Stimulated activated naive B cell treated with anti-CD40 and anti-IgM and Interleukin-4, amounts not matched to agents 10 μg/mL and 1 μg/mL and 100 μg/mL, for 72 hours (primary cell): ENCODE measurements around the gene CELF2.

Experiments used
- ATAC-seq, 2 donors: fragments of 150-1000 bp; cut with Tn5 transposase; replicated peaks; 2 replicates each; pipeline ENCODE4 v1.10.0; 2021; ENCODE audit warnings: moderate library complexity in 1 of 2
- DNase-seq: peaks from one replicate; pipeline ENCODE4 v3.0.0; 2021
- H3K27ac Mint-ChIP-seq: one replicate; pipeline ENCODE4 v1.8.0; 2022; ENCODE audit warnings: mild to moderate bottlenecking, mixed read lengths
- H3K27me3 Mint-ChIP-seq, 2 donors: one replicate each; pipeline ENCODE4 v1.8.0; 2022; ENCODE audit warnings: mixed read lengths in 2 of 2
- H3K36me3 Mint-ChIP-seq, 2 donors: one replicate each; pipeline ENCODE4 v1.8.0; 2022; ENCODE audit warnings: mixed read lengths in 2 of 2, mild to moderate bottlenecking in 1 of 2
- H3K4me1 Mint-ChIP-seq, 2 donors: one replicate each; pipeline ENCODE4 v1.8.0; 2022; ENCODE audit warnings: mixed read lengths in 2 of 2, mild to moderate bottlenecking in 1 of 2
- H3K4me3 Mint-ChIP-seq, 2 donors: one replicate each; pipeline ENCODE4 v1.8.0; 2022; ENCODE audit warnings: mild to moderate bottlenecking in 2 of 2, mixed read lengths in 2 of 2, moderate library complexity in 1 of 2
- H3K9me3 Mint-ChIP-seq, 2 donors: one replicate each; pipeline ENCODE4 v1.8.0; 2022; ENCODE audit warnings: mixed read lengths in 2 of 2, mild to moderate bottlenecking in 1 of 2

The CELF2 gene

GRCh38 chr10:11194859-11195586 lies 177.4 kb downstream of the CELF2 start:
- Mint-ChIP-seq H3K36me3 (peaks cover 74 to 90% of the 10 kb centered on the region in 2 donors), H3K27me3 (no peaks in the 10 kb centered on the region), H3K27ac (peak overlapping the region; percentile 98), H3K9me3 (peaks cover 0 to 2% of the 10 kb centered on the region in 2 donors), H3K4me3 (peak overlapping the region; percentile 46 to 77), H3K4me1 (peaks cover 77 to 99% of the 10 kb centered on the region in 2 donors)
- no peak for DNase-seq
- ATAC-seq = peak; percentile 64

- H3K4me1 Mint-ChIP-seq = peaks cover 82 to 99% of the 10 kb centered on the region in 2 donors
- no peaks in the 10 kb centered on the region for H3K27me3 Mint-ChIP-seq
- H3K27ac Mint-ChIP-seq = peak overlapping the region; percentile 98
- H3K36me3 Mint-ChIP-seq = peaks cover 77 to 91% of the 10 kb centered on the region in 2 donors
- ATAC-seq (no peak), DNase-seq (no peak)
- peak overlapping the region; percentile 77 to 83 for H3K4me3 Mint-ChIP-seq
- H3K9me3 Mint-ChIP-seq = peaks cover 0 to 2% of the 10 kb centered on the region in 2 donors
These were observed 178.0 kb downstream of the CELF2 start for GRCh38 chr10:11195623-11196022.

- Mint-ChIP-seq H3K4me1 (peaks cover 80 to 98% of the 10 kb centered on the region in 2 donors), H3K9me3 (peaks cover 2 to 4% of the 10 kb centered on the region in 2 donors), H3K4me3 (peak overlapping the region; percentile 74 to 82), H3K36me3 (peaks cover 78 to 91% of the 10 kb centered on the region in 2 donors), H3K27ac (peak overlapping the region; percentile 98), H3K27me3 (no peaks in the 10 kb centered on the region)
- peak; percentile 59 for DNase-seq
- ATAC-seq = peak; percentile 87 to 94
These were observed 179.6 kb downstream of the CELF2 start for GRCh38 chr10:11197266-11197712.

DNA sequence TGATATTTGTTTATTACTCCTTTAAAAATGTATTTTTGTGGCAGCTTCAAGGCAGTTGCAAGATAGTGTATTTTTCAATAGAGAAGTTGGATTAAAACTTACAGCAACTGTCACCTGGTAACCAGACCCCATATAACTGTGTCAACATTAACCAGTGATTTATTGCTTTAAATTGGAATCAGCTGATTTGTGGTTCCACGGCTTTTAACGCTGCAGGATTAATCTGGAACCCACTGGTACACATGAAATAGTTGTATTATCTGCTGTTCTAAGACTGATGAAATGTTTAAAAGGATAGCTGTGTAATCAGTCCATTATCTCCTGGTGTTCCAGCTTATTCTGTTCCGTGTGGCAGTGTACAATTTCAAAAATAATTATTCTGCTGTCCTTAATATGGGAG lies 180.2 kb downstream of the CELF2 start:
- Mint-ChIP-seq H3K27ac (peak overlapping the region; percentile 98), H3K27me3 (no peaks in the 10 kb centered on the region), H3K36me3 (peaks cover 75 to 91% of the 10 kb centered on the region in 2 donors), H3K4me1 (peaks cover 77 to 95% of the 10 kb centered on the region in 2 donors), H3K9me3 (peaks cover 2 to 4% of the 10 kb centered on the region in 2 donors), H3K4me3 (peak overlapping the region; percentile 53 to 59)
- ATAC-seq = no peak
- DNase-seq = no peak

GRCh38 chr10:11201911-11202310 lies 184.2 kb downstream of the CELF2 start:
- Mint-ChIP-seq H3K27ac (peak overlapping the region; percentile 83), H3K9me3 (peaks cover 0 to 4% of the 10 kb centered on the region in 2 donors), H3K36me3 (peaks cover 80 to 93% of the 10 kb centered on the region in 2 donors), H3K4me3 (no peak overlapping the region), H3K4me1 (peaks cover 75 to 97% of the 10 kb centered on the region in 2 donors), H3K27me3 (no peaks in the 10 kb centered on the region)
- ATAC-seq = no peak
- no peak for DNase-seq

- peak overlapping the region in 1 of 2 donors; percentile 16 for H3K4me3 Mint-ChIP-seq
- H3K27me3 Mint-ChIP-seq = no peaks in the 10 kb centered on the region
- ATAC-seq = no peak
- H3K4me1 Mint-ChIP-seq = peaks cover 77 to 97% of the 10 kb centered on the region in 2 donors
- H3K36me3 Mint-ChIP-seq = peaks cover 85 to 94% of the 10 kb centered on the region in 2 donors
- DNase-seq = no peak
- peaks cover 0 to 4% of the 10 kb centered on the region in 2 donors for H3K9me3 Mint-ChIP-seq
- H3K27ac Mint-ChIP-seq = peak overlapping the region; percentile 62
These were observed 186.8 kb downstream of the CELF2 start for GRCh38 chr10:11204351-11204942.

DNA sequence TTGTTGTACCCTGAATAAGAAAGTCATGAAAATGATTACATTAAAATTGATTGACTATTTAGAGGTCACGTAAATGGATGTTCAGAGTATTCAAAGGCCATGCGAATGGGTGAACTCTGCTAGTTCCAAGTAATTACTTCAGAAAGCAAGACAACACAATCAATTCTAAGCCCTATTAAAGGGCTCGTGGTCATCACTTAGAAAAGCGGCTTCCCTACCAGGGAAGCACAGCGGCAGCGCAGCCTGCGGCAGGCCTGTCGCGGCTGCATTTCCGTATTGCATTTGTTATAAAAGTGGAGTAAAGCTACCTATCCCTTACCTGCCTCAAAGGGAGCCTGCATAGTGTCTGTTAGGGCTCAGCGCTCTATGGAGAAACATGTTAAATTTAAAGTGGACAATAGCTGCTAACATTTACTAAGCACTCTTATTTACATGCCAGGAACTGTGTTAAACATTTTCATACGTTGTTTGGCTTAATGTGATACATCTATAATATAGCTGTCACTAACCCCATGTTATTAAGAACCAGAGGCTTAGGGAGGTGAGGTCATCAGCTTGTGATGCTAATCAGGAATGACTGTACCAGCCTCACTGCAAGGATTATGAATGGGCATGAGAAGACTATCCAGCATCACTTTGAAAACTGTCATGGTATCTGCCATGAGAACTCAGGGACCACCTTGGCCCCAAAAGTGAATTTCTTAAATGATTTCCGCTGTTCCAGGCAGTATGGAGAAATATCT lies 187.5 kb downstream of the CELF2 start:
- Mint-ChIP-seq H3K27ac (peak overlapping the region; percentile 94), H3K36me3 (peaks cover 82 to 92% of the 10 kb centered on the region in 2 donors)

DNA sequence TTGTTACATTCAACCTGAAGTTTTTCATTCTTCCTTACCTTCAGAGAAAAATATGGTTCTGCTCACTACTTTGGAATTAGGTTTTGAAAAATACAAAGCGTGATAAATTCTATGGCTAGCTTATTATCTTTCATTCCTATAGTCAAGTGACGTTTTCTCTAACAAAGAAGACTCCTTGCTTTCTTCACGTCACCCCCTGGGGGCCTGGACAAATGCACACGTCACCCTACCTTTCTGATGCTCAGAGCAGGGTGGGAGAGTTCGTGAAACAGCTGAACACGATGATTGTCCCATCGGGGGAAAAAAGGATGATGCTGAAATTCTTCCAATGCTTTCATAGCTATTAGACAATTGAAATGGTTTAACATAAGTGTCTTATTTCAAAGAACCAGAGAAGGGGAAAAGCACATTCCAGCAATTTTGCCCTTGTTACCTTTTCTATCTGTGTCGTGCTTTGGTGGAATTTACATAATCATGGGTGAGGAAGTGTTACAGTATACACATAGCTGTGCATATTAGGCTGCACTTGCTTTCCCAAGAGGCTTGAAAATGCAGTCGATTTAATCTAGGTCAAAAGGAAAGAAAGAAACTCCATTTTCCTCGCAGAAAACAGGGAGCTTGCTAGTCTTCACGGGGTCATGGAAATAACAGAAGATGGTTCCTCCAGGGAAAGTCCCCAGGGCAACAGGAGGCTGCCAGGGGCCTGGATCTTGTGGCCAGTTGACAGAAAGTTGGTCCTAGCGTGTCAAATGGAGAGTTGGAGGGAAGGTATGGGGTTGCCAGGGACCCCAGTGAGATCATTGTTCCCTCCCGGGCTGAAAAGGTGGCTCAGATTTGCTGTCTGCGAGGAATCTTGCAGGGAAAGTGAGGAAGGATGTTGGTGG lies 189.2 kb downstream of the CELF2 start:
- Mint-ChIP-seq H3K9me3 (no peaks in the 10 kb centered on the region), H3K36me3 (peaks cover 77 to 92% of the 10 kb centered on the region in 2 donors), H3K27me3 (no peaks in the 10 kb centered on the region), H3K4me3 (peak overlapping the region; percentile 80 to 84), H3K4me1 (peaks cover 71 to 97% of the 10 kb centered on the region in 2 donors), H3K27ac (peak overlapping the region; percentile 94)
- no peak for ATAC-seq
- no peak for DNase-seq

More for the DNA sequence above, 187.5 kb downstream of the CELF2 start:
- H3K4me1 Mint-ChIP-seq = peaks cover 76 to 97% of the 10 kb centered on the region in 2 donors
- peak overlapping the region in 1 of 2 donors; percentile 41 for H3K4me3 Mint-ChIP-seq
- H3K9me3 Mint-ChIP-seq = peaks cover 0 to 4% of the 10 kb centered on the region in 2 donors
- no peaks in the 10 kb centered on the region for H3K27me3 Mint-ChIP-seq
- DNase-seq (no peak), ATAC-seq (peak in 1 of 2 donors; percentile 59)

- Mint-ChIP-seq H3K27me3 (no peaks in the 10 kb centered on the region), H3K9me3 (no peaks in the 10 kb centered on the region), H3K4me3 (peak overlapping the region; percentile 80 to 84), H3K27ac (peak overlapping the region; percentile 94), H3K36me3 (peaks cover 81 to 92% of the 10 kb centered on the region in 2 donors), H3K4me1 (peaks cover 76 to 100% of the 10 kb centered on the region in 2 donors)
- ATAC-seq (no peak), DNase-seq (no peak)
These were observed 189.8 kb downstream of the CELF2 start for GRCh38 chr10:11207560-11207844.

- Mint-ChIP-seq H3K4me1 (peaks cover 79 to 100% of the 10 kb centered on the region in 2 donors), H3K36me3 (peaks cover 77 to 92% of the 10 kb centered on the region in 2 donors), H3K27me3 (no peaks in the 10 kb centered on the region), H3K27ac (peak overlapping the region; percentile 94), H3K9me3 (no peaks in the 10 kb centered on the region), H3K4me3 (peak overlapping the region; percentile 80 to 84)
- no peak for ATAC-seq
- DNase-seq = no peak
These were observed 190.6 kb downstream of the CELF2 start for GRCh38 chr10:11208243-11208642.

DNA sequence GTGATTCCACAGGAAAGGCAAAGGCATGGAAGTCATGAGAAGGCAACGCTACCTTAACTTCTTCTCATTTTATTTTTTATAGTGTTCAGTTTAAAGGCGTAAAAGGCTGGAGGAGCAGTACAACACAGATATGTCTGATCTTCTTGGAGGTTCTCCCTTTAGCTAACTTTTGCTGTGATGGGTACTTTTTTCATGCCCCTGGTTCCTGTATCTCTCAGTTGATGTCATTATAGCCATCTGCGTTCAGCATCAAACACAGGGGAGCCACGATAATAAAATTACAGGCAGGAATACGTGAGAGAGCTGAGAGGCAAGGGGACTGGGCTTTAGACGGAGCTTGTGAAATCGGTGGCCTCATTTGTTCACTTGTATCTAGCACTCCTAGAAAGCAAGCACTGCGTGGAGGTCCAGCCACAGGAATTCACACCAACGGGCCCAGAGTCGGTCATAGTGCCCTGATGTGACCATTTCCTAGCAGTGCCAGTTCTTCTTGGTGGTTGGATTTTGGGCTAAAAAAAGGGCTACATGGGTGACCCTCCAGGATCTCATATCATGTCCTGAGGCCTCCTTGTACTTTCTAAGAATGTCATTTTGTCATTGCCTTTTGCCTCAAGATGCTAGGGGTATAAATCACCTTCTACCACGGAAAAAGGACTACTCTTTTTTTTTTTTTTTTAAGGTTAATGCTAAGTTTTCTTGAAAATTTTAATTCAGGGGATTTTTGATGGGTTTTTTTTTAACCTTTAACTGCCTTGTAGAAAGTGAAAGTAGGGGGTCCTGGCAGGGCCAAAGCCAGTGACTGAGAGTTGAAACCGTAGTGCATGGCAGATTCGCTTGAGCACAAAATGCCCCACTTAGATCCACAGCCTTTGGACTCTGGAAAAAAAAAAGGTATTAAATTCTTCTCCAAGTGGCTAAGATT lies 191.5 kb downstream of the CELF2 start:
- H3K4me3 Mint-ChIP-seq = peak overlapping the region; percentile 80 to 84
- peak overlapping the region; percentile 94 for H3K27ac Mint-ChIP-seq
- H3K27me3 Mint-ChIP-seq = no peaks in the 10 kb centered on the region
- peak; percentile 64 to 73 for ATAC-seq
- peaks cover 79 to 100% of the 10 kb centered on the region in 2 donors for H3K4me1 Mint-ChIP-seq
- H3K36me3 Mint-ChIP-seq = peaks cover 73 to 91% of the 10 kb centered on the region in 2 donors
- peak; percentile 41 for DNase-seq
- no peaks in the 10 kb centered on the region for H3K9me3 Mint-ChIP-seq

DNA sequence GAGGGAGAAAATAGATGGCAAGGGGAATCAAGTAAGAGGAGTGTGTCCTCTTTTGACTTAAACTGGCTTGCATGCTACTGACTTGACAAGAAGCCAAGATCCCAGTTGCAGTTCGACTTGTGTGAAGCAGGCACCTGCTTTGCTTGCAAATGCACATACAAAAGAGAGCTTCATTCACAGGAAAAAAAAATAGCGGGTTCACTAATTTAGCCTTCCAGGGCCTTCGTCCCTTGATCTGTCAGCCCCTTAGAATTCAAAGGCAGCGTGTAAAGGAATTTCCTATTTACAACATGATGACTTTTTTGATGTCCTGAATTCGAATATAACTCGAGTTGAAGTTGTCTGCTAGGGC lies 192.1 kb downstream of the CELF2 start:
- Mint-ChIP-seq H3K27ac (peak overlapping the region; percentile 94), H3K4me3 (peak overlapping the region; percentile 80 to 84), H3K27me3 (no peaks in the 10 kb centered on the region), H3K4me1 (peaks cover 78 to 100% of the 10 kb centered on the region in 2 donors), H3K36me3 (peaks cover 73 to 91% of the 10 kb centered on the region in 2 donors), H3K9me3 (no peaks in the 10 kb centered on the region)
- ATAC-seq (peak; percentile 15 to 32), DNase-seq (no peak)
